HG03135 (cell line): ENCODE results near the gene RAPGEFL1.
"Not testable (repeated sequence)": the region's sequence is repeated elsewhere in the genome, so short reads cannot be mapped to it uniquely, and the experiment has no call there.

Source experiments
- ATAC-seq: cut with Tn5 transposase; IDR thresholded peaks from one replicate; pipeline ENCODE4 v1.9.1; 2021; ENCODE audit warnings: mild to moderate bottlenecking, moderate library complexity; ENCODE audit not compliant: unreplicated experiment

The RAPGEFL1 gene

DNA sequence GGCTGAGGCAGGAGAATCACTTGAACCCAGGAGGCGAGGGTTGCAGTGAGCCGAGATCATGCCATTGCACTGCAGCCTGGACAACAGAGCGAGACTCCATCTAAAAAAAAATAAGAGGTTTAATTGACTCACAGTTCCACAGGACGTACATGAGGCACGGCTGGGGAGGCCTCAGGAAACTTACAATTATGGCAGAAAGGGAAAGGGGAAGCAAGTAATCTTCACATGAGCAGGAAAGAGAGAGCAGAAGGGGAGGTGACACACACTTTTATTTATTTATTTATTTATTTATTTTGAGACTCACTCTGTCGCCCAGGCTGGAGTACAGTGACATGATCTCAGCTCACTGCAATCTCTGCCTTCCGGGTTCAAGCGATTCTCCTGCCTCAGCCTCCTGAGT lies 28.9 kb downstream of the RAPGEFL1 start:
- ATAC-seq, result not testable (repeated sequence)

DNA sequence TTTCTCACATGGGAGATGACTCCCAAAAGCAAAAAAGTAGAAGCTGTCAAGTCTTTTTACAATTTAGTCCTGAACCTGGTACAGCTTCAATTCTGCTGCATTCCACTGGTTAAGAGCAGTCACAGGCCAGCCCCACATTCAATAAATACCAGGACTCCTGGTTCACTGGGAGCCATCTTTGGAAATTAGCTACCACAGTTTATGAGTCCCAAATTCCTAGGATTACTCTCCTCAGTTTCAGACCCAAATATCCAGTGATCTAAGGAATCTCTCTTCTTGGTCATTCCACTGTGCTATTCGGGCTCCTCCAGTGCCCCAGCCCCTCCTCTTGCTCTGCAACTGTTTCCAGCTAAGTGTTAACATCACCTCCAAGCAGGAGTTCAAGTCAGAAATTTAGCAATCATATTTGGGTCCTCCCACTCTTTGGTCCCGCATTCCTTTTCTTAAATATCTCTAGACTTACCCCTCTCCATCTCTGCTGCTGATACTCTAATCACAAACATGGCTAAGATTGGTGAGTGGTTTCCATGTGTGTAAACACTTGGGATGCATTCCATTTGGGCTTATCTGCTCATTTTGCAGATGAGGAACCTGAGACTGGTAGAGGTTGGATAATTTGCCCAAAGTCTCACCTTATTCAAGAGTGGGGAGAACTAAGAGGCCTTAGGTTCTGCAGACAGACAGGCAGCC lies 32.3 kb downstream of the RAPGEFL1 start:
- ATAC-seq, result no peak

DNA sequence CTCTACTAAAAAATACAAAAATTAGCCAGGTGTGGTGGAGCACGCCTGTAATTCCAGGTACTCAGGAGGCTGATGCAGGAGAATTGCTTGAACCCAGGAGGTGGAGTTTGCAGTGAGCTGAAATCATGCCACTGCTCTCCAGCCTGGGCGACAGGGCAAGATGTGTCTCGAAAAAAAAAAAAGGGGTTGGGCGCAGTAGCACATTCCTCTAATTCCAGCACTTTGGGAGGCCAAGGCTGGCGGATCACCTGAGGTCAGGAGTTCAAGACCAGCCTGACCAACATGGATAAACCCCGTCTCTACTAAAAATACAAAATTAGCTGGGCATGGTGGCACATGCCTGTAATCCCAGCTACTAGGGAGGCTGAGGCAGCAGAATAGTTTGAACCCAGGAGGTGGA lies 36.6 kb downstream of the RAPGEFL1 start:
- not testable (repeated sequence) for ATAC-seq

DNA sequence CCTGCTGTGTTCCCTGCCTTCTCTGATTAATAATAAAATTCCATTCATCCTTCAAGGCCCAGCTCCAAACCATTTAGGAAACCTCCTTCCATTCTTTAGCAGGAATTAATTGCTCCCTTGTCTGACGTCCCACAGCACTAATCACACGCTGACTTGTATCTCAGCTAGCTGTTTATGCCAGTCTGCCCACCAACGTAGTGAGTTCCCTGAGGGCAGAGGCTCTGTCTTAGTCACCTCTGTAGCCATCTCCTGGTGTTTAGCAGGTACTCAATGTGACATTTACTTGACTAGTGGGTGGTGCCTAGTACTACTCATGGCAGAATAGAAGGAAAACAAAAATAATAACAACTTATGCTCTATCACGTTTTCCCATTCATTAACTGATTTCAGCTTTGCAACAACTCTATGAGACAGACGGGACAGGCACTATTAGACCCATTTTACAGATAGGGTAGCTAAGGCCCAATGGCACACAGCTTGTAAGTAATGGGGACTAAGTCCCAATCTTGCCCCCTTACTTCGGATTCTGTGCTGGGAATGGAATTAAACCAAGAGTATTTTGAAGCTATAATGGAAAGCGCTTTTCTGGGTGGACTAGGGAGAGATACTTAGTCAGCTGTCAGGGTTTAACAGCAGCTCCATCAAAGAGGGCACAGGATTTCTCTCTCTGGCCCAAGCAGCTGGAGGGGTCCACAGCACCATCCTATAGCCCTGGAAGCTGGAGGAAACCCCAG lies 40.9 kb downstream of the RAPGEFL1 start:
- no peak for ATAC-seq

DNA sequence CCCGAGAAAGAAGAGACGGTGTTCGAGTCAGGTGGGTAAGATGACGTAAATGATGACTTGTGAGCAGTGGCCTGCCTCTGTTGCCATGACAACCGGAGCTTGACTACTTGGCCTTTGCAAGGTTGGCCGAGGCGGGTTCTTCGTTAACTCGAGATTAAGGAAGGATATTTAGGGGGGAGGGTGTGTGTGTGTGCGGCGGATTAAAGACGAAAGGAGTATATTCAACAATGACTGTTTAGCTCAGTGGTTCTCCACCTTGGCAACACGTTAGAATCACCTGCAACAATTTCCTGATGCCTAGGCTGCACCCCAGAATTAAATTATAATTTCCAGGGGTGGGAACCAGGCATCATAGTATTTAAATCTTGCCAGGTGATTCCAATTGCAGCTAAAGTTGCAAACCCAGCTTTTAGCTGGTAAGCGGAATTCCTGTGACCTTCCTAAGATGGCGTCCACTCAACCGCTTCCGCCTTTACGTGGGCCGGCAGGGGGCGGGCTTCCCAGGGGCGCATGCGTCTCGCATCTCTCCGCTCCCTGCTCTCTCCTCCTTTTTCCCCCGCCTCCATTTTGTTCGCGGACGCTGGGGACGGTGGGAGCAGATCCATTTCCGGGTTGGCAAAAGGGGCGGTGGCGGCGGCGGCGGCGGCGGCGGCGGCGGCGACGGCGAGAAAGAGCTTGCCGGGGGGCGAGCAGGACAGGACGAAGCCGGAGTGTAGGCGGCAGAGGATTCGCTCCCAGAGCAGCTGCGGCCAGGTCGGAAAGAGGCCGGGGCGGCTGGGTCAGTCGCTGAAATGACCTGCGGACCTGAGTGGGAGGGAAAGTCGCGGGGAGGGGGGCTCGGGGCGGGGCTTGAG lies 41.7 kb downstream of the RAPGEFL1 start, which contains the start of gene WIPF2:
TSS of gene WIPF2 (plus strand) at position 565 of the 854 bp plus-strand sequence. CDS start 37,156 bp downstream, outside the sequence.
- ATAC-seq, result peak; percentile 91

DNA sequence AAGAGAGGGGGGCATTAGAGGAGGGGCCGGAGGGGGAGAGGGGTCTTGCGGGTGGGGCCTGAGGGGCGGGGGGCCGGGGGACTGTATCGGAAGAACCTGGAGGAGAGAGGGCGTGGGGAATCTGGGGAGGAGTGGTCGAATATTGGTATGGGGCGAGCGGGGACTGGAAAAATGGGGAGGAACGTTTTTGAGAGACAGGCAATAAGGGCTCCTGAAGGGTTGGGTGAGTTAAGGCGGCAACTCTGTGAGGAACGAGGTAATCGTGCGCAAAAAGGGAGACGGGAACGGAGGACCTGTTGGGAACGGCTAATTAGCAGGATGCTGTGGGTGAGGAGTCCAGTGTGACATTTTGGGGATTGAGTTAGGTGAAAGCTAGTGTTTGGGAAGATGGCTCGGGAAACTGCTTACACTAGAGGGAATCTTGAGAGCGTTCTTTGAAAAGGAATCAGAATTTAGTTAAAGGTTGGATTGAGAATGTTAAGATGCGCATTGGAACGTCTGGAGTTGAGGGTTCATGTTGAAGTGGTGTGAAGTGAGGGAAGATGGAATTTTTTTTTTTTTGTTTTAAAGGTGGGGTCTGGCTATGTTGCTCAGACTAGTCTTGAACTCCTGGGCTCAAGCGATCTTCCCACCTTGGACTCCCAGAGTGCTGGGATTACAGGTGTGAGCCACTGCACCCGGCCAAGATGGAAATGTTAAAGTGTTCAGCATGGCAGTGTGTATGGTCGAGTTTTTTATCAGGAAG lies 42.5 kb downstream of the RAPGEFL1 start:
- ATAC-seq, result no peak

DNA sequence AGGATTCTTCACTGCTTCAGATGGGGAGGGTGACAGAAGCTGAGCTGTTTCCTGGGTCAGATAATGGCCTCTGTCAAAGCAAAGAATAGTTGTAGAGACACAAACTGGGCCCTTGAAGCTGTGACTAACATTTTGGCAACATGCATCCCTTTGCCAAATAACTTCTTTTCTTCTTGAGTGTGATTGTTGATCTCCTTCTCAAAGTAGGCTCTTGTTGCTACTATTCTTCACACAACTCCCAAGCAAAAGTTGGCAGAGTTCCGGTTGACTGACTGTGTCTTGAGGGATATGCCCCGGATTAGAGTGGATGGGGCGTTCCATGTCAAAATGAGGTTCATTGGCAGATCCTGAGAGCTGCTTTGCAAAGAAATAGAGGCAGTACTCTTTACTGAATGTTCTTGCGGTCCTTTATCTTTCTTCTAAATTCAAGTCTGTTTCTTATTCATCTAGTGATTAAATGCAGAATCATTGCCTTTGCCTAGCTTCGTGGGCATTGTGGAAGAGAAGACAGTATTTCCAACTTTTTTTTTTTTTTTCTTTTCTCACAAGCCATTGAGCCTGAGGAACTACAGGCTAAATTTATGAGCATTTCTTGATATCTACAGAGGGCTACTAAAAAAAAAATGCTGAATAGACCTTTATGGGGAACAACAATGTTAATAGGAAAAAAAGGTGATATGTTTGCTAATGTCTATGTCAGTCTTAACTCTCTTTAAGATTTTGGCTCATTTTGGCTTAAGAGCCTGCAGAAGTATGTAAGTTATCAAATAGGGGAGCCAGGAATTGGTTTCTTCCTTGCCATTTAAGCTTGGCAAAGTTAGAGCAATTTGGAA lies 47.7 kb downstream of the RAPGEFL1 start:
- ATAC-seq, result no peak

DNA sequence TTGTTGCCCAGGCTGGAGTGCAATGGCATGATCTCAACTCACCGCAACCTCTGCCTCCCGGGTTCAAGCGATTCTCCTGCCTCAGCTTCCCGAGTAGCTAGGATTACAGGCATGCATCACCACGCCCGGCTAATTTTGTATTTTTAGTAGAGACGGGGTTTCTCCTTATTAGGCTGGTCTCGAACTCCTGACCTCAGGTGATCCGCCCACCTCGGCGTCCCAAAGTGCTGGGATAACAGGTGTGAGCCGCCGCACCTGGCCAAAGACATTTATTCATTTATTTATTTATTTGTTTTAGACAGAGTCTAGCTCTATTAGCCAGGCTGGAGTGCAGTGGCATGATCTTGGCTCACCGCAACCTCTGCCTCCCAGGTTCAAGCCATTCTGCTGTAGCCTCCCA lies 51.9 kb downstream of the RAPGEFL1 start:
- not testable (repeated sequence) for ATAC-seq

DNA sequence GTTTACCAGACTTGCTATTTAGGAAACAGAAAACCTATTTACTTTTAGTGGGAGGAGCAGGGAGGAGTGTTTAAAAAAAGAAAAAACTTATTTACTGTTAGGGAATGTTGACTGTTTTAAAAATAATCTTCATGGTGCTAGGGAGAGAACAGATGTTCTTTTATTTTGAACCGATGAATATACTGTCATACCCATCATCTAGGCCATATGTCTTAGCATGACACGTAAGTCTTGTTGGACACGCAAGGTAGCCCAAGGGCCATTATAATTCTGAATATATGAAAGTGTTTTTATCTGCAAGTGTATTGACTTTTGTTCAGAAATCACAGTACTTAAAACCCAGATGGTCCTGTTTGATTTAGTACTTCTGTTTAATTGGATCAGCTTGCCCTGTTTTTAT lies 53.4 kb downstream of the RAPGEFL1 start:
- no peak for ATAC-seq

DNA sequence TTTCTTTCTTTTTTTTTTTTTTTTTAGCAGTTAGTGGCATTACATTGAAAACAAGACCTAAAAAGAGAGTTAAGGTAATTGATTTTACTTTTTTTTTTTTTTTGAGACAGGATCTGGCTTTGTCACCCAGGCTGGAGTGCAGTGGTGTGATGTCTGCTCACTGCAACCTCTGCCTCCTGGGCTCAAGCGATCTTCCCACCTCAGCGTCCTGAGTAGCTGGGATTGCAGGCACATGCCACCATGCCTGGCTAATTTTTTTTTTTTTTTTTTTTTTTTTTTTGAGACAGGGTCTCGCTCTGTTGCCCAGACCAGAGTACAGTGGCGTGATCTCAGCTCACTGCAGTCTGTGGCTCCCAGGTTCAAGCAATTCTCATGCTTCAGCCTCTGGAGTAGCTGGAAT lies 54.7 kb downstream of the RAPGEFL1 start:
- not testable (repeated sequence) for ATAC-seq

DNA sequence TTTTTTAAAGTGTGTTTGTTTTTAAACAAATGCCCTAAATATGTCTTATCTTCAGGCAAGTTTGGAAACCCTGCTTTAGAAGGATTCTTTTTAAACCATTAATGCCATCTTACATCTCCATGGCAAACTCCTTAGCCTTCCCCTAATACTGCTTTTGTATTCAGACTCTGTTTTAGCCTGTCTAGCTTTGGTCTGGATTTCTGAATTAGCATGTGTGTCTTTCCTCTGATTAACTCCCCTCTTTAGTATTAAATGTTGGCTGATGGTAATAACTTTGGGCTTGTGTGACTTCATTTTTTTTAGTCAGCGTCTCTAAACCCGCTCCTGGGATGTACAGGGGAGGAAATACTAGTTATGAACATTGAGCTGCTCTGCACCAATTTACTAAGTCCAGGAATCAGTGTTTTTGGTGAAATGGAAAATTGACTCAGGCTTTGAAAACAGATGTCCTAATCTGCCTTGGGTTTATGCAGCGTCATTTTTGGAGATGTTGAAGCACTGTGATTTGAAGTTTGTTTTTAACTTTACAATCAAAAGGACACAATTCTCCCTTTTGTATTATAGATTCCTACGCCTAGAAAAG lies 64.1 kb downstream of the RAPGEFL1 start:
- ATAC-seq, result no peak

DNA sequence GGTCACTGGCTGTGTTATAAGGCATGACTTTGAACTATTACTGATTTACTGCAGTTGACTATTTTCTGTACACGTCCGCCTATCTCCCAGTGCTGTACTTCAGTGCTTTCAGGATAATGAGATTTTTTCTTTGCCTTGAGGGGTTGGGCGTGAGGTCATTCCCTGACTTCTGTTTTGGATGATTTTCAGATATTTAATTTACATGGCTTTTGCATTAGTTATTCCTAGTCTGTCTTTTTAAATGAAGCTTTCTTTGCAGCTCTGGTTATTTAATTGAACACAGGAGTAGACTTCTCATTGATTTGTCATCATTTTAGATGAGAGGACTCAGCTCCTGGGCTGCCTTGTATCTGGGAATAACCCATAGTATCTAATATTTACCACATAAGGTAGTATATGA lies 65.5 kb downstream of the RAPGEFL1 start:
- ATAC-seq, result no peak

DNA sequence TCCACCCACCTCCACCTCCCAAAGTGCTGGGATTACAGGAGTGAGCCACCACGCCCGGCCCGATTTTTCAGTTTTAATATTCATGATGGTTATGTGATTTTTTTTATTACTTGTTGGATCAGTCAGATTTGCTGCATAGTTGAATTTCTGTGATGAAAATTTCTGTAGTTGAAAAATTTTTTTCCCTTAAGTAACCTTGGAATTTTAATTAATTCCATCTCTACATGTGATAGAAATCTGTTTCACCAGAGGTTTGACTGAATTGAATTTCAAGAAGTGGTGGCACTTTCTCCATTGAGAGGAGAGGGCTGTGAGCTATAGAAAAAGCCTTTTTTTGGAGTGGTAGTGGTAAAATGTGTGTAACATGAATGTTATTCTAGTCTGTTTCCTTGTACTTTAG lies 66.5 kb downstream of the RAPGEFL1 start:
- ATAC-seq, result no peak

DNA sequence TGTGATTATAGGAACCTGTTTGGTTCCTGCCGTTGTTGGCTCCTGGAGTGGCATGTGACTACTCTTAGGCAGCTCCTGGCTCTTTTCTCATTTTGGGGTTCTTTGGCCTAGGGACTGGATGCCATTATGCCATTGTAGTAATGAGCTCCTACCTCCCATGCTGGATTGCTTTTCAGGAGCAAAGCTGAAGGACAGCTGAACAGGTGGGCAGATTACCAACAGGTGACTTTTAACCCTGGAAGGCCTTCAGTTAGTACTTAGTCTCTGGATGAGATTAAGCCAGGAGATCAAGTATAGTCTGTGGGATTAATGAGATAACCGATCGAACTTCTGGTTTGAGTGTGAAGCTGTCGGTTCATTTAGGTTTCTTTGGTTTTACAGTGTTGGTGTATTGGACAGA lies 67.0 kb downstream of the RAPGEFL1 start:
- no peak for ATAC-seq
